ENCODE results near the gene JPH2.

Gene JPH2

GRCh38 chr20:44073011-44073674 is 113.8 kb downstream of the JPH2 start:
- peak; percentile 40 for DNase-seq

DNA sequence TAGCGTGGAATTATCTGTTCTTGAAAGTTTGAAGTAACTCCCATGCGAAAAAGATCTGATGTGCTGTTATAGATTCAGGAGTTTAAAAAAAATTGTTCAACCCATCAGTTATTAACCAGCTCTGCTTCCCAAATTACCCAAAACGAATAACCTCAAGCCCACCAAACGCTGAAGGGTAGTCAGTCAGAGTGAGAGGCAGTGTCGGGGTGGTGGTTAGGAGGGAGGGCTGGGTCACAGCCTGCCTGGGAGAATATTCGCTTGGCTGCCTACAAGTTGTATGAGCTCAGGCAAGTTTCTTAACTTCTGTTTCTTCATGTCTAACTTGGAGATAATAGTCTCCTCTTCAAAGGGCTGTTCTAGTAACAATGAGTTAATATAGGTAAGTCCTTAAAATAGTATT is 114.6 kb downstream of the JPH2 start:
- peak; percentile 11 for DNase-seq

DNA sequence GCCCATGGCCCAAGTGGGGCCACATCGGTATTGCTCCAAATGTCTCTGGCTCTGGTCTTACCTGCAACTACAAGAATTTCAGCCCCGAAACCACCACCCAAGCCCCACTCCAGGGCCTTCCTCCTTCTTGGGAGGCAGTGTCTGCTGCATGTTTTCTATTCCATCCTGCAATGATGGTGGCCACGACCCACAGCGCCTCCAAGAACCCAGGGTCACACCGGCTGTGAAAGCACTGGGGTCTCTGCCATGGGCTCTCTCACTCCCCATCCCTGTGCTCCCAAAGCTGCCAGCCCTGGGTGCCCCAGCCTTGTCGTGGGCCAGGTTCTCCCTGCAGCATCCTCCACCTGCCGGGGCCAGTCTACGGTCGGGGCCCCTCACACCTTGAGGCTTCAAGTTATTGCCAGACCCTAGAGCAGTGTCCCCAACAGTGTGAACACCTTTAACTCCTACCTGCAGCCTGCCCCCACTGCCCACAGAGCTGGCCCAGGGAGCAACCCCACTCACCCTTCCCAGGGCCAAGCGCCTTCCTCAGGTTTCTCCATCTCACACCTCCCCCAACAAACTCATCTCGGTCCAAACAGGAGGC is 115.4 kb downstream of the JPH2 start:
- DNase-seq, result no peak

DNA sequence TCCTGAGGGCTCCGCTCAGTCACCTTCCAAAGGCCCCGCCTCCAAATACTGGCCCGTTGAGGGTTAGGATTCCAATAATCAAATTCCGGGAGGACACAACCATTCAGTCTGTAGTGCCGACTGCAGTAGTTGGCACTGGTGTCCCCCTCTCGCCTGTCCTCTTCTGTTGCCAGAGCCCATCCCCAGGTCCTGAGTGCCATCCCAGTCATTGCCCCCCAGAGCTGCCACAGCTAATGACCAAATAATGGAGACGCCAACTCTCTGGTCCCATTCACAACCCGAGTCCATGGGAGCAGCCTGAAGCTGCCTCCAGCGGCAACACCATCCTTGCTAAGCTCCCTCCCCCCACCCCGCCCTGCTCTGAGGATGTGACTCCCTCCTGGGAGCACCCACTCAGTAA is 115.9 kb downstream of the JPH2 start:
- DNase-seq, result no peak

GRCh38 chr20:44070139-44070900 is 116.7 kb downstream of the JPH2 start:
- DNase-seq, result peak; percentile 69

DNA sequence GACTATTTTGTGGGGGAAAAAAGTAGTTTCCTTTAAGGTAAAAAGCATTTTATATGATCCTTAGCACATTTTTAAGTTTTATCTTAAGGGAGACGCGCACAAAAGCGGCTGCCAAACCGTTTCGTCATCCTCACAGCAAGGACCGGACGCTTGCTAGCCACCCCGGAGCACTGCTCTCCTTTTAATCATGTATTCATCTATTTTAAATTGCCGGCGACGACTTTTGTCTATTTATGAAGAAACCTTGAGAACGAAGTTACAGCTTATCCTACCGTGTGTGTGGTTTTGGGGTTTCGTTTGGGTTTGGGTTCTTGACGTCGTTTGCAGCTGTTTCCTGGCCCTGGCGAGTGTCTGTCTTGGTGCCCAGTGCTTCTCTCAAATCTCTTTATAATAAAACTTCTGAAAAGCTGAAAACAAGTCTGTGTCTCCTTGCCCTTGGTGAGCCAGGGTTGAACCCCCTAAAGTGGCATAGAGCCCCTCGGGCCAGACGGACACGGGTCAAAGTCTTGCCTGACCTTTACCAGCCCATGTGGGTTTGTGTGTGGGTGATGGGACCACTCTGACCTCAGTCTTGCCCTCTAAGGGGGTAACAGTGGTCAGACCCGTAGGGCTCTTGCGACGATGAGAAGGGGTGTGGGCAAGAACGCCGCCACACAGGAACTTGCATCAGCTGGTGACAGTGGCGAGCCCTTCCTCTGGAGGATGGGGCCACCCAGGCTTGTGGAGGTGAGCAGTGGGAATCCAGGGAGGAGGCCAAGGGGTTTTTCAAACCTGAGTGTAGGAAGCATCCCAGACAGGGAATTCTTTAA is 117.6 kb downstream of the JPH2 start:
- DNase-seq, result peak; percentile 76

- DNase-seq, result peak; percentile 13
These were observed 118.4 kb downstream of the JPH2 start for GRCh38 chr20:44068316-44069201.

- no peak for DNase-seq
These were observed 119.3 kb downstream of the JPH2 start for GRCh38 chr20:44067650-44068081.

GRCh38 chr20:44066645-44067606 is 120.1 kb downstream of the JPH2 start:
- DNase-seq, result no peak

GRCh38 chr20:44065401-44066340 is 121.3 kb downstream of the JPH2 start:
- no peak for DNase-seq

DNA sequence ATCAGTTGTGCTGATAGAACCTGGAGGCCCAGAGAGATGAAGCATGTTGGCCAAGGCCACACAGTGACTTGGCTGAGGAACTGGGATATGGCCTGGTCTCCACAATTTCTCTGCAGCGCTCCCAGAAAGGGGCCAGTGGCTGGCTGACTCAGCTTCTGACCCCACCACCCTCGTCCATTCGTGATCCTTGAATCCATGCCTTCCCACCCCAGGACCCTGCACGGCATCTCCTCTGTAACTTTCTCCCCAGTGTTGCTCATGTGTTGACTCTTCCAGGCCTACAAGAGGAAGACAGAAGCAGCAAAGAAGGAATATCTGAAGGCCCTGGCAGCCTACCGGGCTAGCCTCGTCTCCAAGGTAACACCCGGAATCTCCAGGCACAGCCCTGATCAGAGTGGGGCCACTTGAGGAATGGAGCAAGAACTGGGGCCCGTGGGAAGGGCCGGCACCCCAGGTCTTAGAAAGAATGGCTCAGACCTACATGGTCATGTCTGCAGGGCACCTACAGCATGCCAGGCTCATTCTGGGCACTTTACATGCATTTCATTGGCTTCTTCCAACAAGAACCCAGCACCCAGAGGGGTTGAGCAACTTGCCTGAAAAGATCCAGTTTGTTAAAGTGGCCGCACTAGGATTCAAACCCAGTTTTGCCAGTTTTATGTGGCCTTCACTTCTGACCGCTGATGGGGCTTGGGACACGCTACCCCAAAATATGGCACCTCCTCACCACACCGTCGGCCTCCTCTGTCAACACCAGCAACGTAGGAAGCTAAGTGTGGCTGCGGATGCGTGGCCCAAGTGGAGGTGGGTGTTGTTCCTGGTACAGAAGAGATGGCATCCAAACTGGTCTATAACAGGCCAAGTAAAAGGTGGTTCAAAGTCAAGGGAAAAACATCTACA is 122.2 kb downstream of the JPH2 start:
- no peak for DNase-seq
